Measurements from ENCODE around the gene MAPKAP1.
A peak's percentile ranks its signal among the peaks of the same experiment; 100 is the strongest.

MAPKAP1 gene

DNA sequence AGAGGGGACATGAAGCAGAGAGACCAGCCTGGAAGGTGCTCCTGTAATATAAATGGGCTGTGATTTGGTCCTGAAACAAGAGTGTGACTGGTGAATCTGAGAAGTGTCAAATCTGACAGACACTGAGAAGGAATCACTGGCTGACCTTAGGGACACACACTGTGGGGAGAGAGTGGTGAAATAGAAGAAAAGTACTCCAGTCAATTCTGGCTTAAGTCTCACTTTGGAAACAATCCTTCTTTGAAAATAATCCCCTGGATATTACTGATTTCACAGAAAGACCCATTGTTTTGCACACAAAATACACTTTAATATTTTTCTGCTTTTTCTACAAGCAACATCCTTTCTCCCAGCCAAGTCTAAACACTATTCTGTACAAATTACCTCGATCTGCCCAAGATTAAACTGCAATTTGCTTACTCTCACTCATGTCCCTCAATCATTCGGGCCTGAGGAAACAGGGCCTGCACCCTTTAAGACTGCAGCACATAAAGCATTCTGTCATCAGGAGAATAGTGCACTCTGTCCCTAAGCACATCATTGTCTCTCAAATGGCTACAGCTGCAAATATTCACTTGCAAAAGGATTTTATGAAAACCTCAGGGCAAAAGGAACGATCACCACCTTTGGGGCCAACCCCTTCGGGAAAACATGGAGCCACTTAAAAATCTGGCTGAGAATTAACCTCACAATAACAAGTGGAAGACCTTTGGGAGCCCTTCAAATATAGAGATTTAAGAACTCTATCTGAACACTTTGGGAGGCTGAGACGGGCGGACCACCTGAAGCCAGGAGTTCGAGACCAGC, 68.6 kb downstream of the MAPKAP1 start:
- no peak for DNase-seq

GRCh38 chr9:125637241-125637640, 69.8 kb downstream of the MAPKAP1 start:
- DNase-seq: no peak

DNA sequence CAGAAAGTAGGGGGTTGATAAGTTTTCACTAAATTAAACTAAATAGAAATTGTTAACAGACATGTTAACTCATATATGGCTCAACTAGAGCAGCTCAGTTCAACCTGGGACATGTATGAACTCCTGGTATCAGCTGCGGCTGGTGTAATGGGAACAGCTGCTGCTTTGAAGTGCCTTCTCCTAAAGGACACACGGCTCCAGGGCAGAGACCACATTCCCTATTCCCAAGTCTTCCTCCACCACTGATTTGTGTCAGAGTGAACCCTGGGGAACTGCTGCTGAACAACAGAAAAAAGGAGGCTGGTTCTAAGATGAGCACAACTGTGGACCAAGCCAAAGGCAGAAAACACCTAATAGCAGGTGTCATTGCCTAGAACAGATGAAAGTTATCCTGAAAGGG, 71.1 kb downstream of the MAPKAP1 start:
- DNase-seq: no peak

- DNase-seq: no peak
Observed at GRCh38 chr9:125634040-125634717, 72.8 kb downstream of the MAPKAP1 start.

GRCh38 chr9:125633116-125633745, 73.8 kb downstream of the MAPKAP1 start:
- no peak for DNase-seq

GRCh38 chr9:125632321-125633115, 74.5 kb downstream of the MAPKAP1 start:
- DNase-seq: peak; percentile 77

- DNase-seq: peak; percentile 34
Observed at GRCh38 chr9:125631391-125632085, 75.5 kb downstream of the MAPKAP1 start.

DNA sequence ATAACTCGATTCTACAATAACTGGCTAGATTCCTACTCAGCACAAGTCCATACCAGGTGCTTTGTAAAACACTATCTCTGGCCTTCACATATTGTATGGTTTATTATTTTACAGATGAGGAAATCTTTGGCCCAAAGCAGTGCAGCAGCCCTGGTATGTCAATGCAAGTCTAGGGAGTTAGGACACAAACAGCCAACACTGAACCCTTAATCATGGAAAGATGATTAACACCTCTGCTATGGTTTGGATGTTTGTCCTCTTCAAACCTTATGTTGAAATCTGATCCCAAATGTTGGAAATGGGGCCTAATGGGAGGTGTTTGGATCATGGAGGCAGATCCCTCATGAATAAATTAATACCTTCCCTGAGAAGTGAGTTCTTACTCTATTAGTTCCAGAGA, 76.6 kb downstream of the MAPKAP1 start:
- no peak for DNase-seq

DNA sequence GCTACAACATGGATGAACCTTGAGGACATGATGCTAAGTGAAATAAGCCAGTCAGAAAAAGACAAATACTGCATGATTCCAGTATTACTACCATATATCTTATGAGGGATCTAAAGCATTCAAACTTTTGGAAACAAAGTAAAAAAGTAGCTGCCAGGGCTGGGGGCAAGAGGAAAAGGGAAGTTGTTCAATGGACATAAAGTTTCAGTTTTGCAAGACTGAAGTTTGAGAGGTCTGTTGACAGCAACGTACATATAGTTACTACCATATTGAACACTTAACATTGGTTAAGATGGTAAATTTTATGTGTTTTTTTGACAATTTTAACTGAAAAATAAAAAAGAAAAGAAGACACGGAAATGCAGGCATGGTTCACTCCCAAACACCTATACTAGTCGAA, 77.6 kb downstream of the MAPKAP1 start:
- no peak for DNase-seq

DNA sequence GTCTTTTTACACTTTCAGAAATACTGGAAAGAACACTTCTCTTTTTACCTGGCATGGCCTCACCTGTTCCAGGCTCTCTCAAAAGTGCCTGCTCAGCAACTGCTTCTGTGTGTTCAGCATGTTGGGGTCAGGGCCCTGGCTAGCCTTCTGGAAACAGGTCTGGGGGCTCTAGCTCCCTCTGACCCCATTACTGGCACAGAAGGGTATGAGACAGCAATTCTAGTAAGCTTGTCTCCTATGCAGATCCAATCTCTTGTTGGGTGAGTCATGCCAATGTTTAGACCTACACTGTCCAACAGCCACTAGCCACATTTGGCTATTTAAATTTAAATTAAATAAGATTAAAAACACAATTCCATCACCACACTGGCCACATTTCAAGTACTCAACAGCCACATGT, 80.8 kb downstream of the MAPKAP1 start:
- no peak for DNase-seq

- no peak for DNase-seq
Observed at GRCh38 chr9:125621170-125621569, 85.8 kb downstream of the MAPKAP1 start.

DNA sequence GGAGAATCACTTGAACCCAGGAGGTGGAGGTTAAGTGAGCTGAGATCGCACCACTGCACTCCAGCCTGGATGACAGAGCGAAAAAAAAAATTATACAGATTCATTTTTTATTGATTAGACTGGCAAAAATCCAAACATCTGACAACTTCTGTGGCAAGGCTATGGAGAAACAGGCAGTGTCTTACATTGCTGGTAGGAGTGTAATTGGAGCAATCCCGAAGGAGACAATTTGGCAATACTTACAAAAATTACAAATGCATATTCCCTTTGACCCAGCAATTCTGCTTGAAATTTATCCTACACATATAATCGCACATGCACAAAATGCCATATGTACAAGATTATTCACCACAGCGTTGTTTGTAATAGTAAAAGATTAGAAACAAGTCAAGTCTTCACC, 86.8 kb downstream of the MAPKAP1 start:
- no peak for DNase-seq

DNA sequence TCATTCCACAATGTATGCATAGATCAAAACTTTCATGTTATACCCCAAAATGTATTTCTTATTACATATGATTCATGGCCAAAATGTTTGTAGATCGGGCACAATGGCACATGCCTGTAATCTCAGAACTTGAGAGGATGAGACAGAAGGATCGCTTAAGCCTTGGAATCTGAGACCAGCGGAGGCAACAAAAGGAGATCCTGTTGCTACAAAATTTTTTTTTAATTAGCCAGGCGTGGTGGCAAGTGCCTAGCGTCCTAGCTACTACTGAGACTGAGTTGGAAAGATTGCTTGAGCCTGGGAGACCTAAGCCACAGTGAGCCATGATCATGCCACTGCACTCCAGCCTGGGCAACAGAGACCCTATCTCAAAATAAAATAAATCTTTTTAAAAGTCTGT, 89.9 kb downstream of the MAPKAP1 start:
- no peak for DNase-seq

GRCh38 chr9:125613141-125613540, 93.9 kb downstream of the MAPKAP1 start:
- DNase-seq: no peak

GRCh38 chr9:125612616-125613015, 94.4 kb downstream of the MAPKAP1 start:
- DNase-seq: no peak

GRCh38 chr9:125611121-125611765, 95.8 kb downstream of the MAPKAP1 start:
- no peak for DNase-seq

GRCh38 chr9:125609744-125610143, 97.3 kb downstream of the MAPKAP1 start:
- DNase-seq: no peak

DNA sequence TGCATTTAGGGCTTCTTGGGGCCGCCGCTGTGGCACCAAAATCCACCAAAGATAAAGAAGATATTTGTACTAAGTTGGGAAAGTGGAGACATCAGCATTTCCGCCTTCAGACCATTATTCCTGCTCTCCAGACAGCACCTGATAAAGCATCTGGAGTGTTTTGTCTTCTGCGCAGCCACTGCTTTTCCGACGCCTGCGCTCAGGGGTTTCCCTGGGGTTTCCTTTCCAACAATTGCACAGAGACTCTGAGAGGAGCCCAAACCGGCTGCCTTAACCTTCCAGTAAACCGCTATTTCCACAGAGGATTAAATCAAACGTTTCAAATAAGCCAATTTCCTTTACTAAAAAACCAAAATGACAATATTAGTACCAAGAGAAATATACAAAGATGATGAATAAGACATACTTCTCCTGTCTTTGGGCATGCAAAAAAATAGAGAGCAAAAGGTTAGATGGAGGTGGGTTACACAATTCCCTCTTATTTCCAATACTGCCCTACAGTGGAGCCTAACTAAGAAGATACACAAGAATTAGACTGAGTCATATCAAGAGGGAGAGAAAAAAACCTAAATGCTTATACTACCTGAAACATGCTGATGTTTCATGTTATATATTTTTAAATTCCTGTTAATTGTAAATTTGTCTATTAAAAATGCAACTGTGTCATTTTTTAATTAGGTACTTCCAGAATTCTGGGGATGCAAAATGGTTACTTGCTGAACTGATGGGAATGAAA, 98.4 kb downstream of the MAPKAP1 start:
- DNase-seq: no peak

DNA sequence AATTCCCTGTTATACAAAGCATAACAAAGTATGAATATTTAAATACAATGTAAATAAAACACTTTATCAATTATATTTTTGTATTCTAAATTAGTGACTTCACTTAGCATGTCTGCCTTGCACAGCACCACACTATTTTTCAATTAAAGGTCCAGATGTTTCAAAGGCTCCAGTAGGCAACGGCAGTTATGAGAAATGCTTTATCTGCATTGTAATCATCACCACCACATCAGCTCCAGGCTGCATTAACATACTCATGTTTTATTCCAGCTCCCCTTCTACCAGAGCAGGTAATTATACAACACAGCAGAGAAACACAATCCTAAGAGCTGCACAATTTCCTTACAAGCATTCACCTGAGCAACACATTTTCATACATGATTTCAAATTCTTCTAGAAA, 102.8 kb downstream of the MAPKAP1 start:
- DNase-seq: no peak

DNA sequence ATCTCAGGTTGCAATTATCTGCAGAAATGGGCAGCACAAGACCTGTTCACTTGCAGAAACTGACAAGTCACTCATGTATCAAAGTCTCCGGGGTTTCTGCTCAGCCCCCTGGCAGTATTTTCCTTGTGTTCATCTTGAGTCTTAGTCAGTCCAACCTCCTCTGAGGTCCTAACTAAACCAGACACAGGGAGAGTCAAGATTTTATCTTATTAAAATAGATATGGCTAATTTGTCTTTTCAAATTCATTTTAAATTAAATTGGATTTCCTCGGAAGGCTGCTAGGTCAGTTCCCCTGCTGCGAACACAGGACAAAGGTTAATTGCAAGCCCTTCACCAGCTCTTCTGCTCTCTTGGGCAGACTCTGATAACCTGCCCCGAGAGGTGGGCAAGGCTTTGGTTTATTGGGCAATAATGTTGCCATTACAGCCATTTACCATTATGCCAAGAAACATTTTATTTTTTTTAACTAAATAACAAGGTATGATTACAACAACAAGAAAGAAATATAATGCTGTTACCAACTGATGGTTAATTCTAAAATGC, 103.5 kb downstream of the MAPKAP1 start:
- DNase-seq: no peak

- DNase-seq: peak; percentile 10
Observed at GRCh38 chr9:125601961-125602360, 105.0 kb downstream of the MAPKAP1 start.
